ENCODE results near the gene RTTN. TPM values are rescaled to one million over a fixed set of nuclear protein-coding genes. Genes with fewer than 3 reads are reported as not detected.

Gene RTTN
- total RNA-seq, 4 donors from 2014 or later, result 23.7 to 38.7 (median 25.4) TPM

- Histone ChIP-seq H3K9me3 (peaks cover 0 to 11% (median 1%) of the 10 kb centered on the region in 4 donors), H3K27me3 (no peaks in the 10 kb centered on the region), H3K36me3 (peaks cover 0 to 71% (median 0%) of the 10 kb centered on the region in 3 donors), H3K27ac (no peak overlapping the region), H3K4me1 (no peaks in the 10 kb centered on the region), H3K4me3 (no peak overlapping the region)
- DNase-seq (ENCODE audit: low spot score in 2 of 2), result no peak
- TF ChIP-seq EP300 (IDR thresholded peaks at IDR 0.05), result no peak
- TF ChIP-seq POLR2A (IDR thresholded peaks at IDR 0.05), result no peak
- no peak for TF ChIP-seq CTCF (IDR thresholded peaks at IDR 0.05)
- 75 to 79% methylated on average over 7 of the region's 7 CpGs for WGBS, 2 donors
Observed at GRCh38 chr18:70015127-70015526, 190.4 kb downstream of the RTTN start.

- Histone ChIP-seq H3K36me3 (peaks cover 0 to 57% (median 0%) of the 10 kb centered on the region in 3 donors), H3K4me1 (peaks cover 0 to 2% (median 0%) of the 10 kb centered on the region in 4 donors), H3K27ac (no peak overlapping the region), H3K4me3 (no peak overlapping the region), H3K27me3 (no peaks in the 10 kb centered on the region), H3K9me3 (peaks cover 0 to 17% (median 5%) of the 10 kb centered on the region in 4 donors)
- DNase-seq (ENCODE audit: low spot score in 2 of 2), result no peak
- WGBS, 2 donors, result 54 to 68% methylated on average over 3 of the region's 3 CpGs
- no peak for TF ChIP-seq CTCF (IDR thresholded peaks at IDR 0.05)
- no peak for TF ChIP-seq POLR2A (IDR thresholded peaks at IDR 0.05)
- no peak for TF ChIP-seq EP300 (IDR thresholded peaks at IDR 0.05)
Observed at GRCh38 chr18:70005580-70005979, 199.9 kb downstream of the RTTN start.

- H3K27ac ChIP-seq, result no peak overlapping the region
- H3K9me3 ChIP-seq, result peaks cover 0 to 8% (median 2%) of the 10 kb centered on the region in 4 donors
- no peak for DNase-seq (ENCODE audit: low spot score in 2 of 2)
- H3K4me3 ChIP-seq, result no peak overlapping the region
- peaks cover 0 to 54% (median 0%) of the 10 kb centered on the region in 3 donors for H3K36me3 ChIP-seq
- no peaks in the 10 kb centered on the region for H3K27me3 ChIP-seq
- 65 to 81% methylated on average over 4 of the region's 4 CpGs for WGBS, 2 donors
- H3K4me1 ChIP-seq, result peaks cover 0 to 2% (median 0%) of the 10 kb centered on the region in 4 donors
- no peak for TF ChIP-seq EP300 (IDR thresholded peaks at IDR 0.05)
- no peak for TF ChIP-seq POLR2A (IDR thresholded peaks at IDR 0.05)
- no peak for TF ChIP-seq CTCF (IDR thresholded peaks at IDR 0.05)
Observed at GRCh38 chr18:70004696-70005095, 200.8 kb downstream of the RTTN start.

GRCh38 chr18:69999656-70000055 is 205.8 kb downstream of the RTTN start:
- Histone ChIP-seq H3K27ac (no peak overlapping the region), H3K4me1 (peaks cover 0 to 3% (median 0%) of the 10 kb centered on the region in 4 donors), H3K9me3 (no peaks in the 10 kb centered on the region), H3K4me3 (no peak overlapping the region), H3K36me3 (peaks cover 0 to 40% (median 0%) of the 10 kb centered on the region in 3 donors), H3K27me3 (no peaks in the 10 kb centered on the region)
- DNase-seq (ENCODE audit: low spot score in 2 of 2), result no peak
- 65 to 68% methylated on average over 9 of the region's 9 CpGs for WGBS, 2 donors
- TF ChIP-seq CTCF (IDR thresholded peaks at IDR 0.05) (no peak), POLR2A (IDR thresholded peaks at IDR 0.05) (no peak), EP300 (IDR thresholded peaks at IDR 0.05) (no peak)

GRCh38 chr18:69998523-69998987 is 206.9 kb downstream of the RTTN start:
- Histone ChIP-seq H3K36me3 (peaks cover 0 to 37% (median 0%) of the 10 kb centered on the region in 3 donors), H3K4me3 (no peak overlapping the region)
- TF ChIP-seq EP300 (IDR thresholded peaks at IDR 0.05), result no peak
- TF ChIP-seq CTCF (IDR thresholded peaks at IDR 0.05), result no peak
- TF ChIP-seq POLR2A (IDR thresholded peaks at IDR 0.05), result no peak

More at GRCh38 chr18:69998523-69998987, 206.9 kb downstream of the RTTN start:
- DNase-seq (ENCODE audit: low spot score in 2 of 2), result no peak
- no peak overlapping the region for H3K27ac ChIP-seq
- H3K4me1 ChIP-seq, result peaks cover 0 to 3% (median 0%) of the 10 kb centered on the region in 4 donors
- no peaks in the 10 kb centered on the region for H3K27me3 ChIP-seq
- no peaks in the 10 kb centered on the region for H3K9me3 ChIP-seq
